GM21367 (cell line): ENCODE measurements around the gene PKN2.
"Not testable (repeated sequence)": the region's sequence is repeated elsewhere in the genome, so short reads cannot be mapped to it uniquely, and the experiment has no call there.

Experiments
- ATAC-seq: cut with Tn5 transposase; IDR thresholded peaks from one replicate; pipeline ENCODE4 v1.9.1; 2021; ENCODE audit not compliant: unreplicated experiment

Gene PKN2

GRCh38 chr1:88876573-88877365 is 192.7 kb downstream of the PKN2 start:
- no peak for ATAC-seq

DNA sequence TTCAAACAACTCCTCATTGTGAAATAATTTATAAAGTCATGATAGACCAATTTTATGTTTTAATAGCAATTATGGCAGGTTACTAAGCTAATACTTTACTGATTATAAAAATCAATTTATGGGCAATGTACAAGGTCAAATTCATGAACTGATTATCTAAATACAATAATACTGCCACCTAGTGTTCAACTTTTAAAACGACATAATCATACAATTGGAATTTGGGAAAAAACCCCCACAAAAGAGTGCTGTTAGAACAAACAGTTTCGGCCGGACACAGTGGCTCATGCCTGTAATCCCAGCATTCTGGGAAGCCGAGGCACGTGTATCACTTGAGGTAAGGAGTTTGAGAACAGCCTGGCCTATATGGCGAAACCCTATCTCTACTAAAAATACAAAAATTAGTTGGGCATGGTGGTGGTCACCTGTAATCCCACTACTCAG is 193.3 kb downstream of the PKN2 start:
- no peak for ATAC-seq

- no peak for ATAC-seq
Measured at GRCh38 chr1:88877911-88878310, 193.8 kb downstream of the PKN2 start.

DNA sequence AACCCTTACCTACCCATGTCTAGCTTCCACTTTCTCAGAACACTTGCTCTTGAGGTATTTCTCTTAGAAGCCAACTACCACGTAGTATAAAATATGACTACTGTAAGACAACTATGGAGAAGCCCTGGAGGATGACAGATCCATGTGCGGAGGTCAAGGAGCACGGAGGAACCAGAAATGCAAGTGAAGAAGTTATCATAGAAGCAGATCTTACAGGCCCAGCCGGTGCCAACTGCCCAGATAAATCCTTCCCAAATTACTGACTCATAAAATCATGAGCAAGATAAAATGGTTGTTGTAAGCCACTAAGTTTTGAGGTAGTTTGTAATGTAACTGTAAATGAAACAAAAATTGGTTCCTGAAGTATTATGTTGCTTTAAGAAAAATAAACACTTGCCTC is 194.7 kb downstream of the PKN2 start:
- no peak for ATAC-seq

DNA sequence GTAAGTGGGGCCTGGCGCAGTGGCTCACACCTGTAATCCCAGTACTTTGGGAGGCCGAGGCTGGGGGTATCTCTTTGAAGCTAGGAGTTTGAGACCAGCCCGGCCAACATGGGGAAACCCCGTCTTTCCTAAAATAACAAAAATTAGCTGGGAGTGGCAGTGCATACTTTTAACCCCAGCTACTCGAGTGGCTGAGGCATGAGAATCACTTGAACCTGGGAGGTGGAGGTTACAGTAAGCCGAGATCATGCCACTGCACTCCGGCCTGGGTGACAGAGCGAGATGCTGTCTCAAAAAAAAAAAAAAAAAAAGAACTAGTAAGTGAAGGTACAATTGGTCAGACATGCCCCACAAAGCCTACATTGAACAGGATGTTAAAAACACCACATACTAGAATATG is 196.6 kb downstream of the PKN2 start:
- not testable (repeated sequence) for ATAC-seq

DNA sequence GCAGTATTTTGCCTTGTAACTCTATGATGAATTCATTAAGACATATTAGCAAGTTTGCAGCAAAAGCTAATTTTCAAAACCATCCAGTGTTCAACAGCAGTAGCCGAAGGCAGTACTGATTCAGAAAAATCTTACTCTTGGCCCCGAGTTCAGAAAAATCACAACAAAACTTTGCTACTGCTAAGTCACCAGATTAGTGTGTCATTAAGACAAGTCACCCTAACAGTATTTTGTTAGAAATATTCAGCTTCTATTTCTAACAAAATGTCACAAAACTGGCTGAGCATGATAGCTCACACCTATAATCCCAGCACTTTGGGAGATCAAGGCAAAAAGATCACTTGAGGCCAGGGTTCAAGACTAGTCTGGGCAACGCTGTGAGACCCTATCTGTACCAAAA is 199.1 kb downstream of the PKN2 start:
- ATAC-seq: no peak
